Measurements from ENCODE around the gene OAT.
"Not testable (repeated sequence)": the region's sequence is repeated elsewhere in the genome, so short reads cannot be mapped to it uniquely, and the experiment has no call there.

Gene OAT

DNA sequence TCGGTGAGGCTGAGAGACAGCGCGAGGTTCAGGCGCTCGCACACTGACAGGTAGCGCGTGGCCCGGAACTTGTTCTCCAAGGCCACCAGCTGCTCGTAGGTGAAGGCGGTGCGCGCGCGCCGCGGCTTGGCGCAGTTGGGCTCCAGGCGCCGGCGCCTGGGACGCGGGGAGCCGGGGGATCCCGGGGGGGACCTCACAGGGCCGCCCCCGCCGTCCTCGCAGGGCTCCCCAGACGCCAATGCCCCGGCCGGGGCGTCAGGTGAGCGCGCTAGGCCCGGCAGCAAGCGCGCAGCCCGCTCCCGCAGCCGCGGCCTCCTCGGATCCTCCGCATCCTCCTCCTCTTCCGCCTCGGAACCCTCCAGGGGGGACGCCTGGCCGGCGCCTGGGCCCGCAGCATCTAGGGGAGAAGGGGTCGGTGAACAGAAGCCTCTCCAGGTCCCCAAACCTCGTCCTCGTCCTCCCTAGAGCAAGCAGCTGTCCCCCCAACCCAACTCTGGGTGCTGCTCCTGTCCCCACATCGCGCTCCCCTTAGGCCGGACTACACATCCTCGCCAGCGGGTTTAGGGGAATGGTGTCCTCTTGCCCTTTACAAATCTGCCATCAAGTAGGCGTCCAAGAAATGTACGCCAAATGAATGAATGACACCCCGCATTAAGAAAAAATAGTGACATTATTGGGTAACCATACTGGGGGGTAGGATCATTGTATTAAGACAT lies 29.2 kb upstream of the OAT start:
- peak in 1 of 58 donors; percentile 10 for DNase-seq

GRCh38 chr10:124446830-124447750 lies 28.4 kb upstream of the OAT start:
- DNase-seq: peak in 1 of 58 donors; percentile 16

DNA sequence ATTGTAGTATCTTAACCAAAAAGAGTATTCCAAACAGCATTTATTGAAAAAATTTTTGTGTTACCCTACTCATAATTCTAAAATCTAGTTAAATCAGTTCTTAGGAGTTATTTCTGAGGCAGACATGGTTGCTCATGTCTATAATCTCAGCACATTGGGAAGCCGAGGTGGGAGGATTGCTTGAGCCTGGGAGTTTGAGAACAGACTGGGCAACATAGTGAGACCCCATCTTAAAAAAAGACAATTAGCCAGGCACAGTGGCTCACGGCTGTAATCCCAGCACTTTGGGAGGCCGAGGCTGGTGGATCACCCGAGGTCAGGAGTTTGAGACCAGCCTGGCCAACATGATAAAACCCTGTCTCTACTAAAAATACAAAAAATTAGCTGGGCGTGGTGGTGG lies 23.0 kb upstream of the OAT start:
- DNase-seq: not testable (repeated sequence)

DNA sequence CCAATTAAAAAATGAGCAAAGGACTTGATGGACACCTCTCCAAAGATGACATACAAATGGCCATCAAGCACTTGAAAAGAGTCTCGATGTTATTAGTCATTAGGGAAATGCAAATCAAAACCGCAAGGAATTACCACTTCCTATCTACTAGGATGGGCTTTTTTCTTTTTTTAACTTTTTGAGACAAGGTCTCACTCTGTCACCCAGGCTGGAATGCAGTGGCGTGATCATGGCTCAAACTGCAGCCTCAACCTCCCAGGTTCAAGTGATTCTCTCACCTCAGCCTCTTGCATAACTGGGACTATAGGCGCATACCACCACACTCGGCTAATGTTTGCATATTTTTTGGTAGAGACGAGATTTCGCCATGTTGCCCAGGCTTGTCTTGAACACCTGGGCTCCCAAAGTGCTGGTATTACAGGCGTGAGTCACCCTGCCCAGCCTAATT lies 17.5 kb upstream of the OAT start:
- no peak for DNase-seq

GRCh38 chr10:124435683-124436082 lies 17.0 kb upstream of the OAT start:
- DNase-seq: not testable (repeated sequence)

DNA sequence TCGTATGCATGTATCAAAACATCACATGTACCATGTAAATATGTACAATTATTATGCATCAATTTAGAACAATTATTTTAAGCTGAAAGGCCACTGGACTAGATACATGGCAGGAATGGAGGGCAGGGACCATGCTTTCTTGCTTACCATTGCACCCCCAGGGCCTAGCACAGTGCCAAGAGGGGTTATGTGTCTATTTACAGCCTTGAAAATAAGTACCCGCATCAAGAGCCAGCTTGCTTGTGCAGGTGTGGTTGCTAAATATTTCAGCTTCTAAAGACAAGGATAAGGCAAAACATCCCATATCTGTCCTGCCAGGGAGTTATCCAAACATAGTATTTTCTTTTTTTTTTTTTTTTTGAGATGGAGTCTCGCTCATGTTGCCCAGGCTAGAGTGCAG lies 14.7 kb upstream of the OAT start:
- DNase-seq: no peak

GRCh38 chr10:124430077-124430476 lies 11.4 kb upstream of the OAT start:
- no peak for DNase-seq

GRCh38 chr10:124429576-124429975 lies 10.9 kb upstream of the OAT start:
- DNase-seq: no peak

DNA sequence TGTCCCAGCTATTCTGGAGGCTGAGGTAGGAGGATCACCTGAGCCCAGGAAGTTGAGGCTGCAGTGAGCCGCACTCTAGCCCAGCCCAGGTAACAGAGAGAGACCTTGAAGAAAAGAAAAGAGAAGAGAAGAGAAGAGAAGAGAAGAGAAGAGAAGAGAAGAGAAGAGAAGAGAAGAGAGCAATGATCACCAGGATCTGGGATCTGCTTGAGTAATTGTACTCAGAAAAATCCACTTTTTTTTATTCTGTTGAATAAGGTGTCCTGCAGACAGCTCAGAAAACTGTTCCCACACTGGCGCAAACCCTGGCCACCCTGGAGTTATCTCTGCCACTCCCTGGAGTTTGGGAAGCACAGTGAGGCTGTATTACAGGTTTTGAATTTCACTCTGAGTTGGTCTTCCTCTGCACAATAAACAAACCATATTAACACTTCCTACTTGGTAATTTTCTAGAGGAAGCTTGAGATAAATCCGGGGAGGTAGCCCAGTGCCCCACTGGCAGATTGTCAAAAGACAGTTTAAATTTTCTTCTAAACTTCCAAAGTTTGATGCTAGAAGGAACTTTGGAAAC lies 9.6 kb upstream of the OAT start:
- DNase-seq: no peak

- DNase-seq: no peak
Observed at GRCh38 chr10:124425227-124425962, 6.7 kb upstream of the OAT start.

DNA sequence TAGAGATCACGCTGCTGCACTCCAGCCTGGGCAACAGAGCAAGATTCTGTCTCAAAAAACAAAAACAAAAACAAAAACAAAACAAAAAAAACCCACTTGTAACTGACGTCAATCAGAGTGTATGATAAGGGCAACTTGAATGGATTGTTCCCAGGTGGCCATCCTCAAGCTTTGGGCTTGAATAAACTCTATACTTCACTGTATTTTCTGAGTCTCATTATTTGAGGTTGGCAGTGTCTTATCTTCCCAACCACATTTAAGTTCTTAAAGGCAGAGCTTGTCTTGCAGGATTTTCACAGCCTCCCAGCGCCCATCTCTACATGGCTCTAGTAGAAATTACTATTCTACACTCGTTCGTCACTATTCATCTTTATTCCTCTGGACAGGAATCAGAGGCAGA lies 5.1 kb upstream of the OAT start:
- DNase-seq: no peak

GRCh38 chr10:124422742-124423141 lies 4.0 kb upstream of the OAT start:
- no peak for DNase-seq

- DNase-seq: no peak
Observed at GRCh38 chr10:124420254-124420653, 1.5 kb upstream of the OAT start.

DNA sequence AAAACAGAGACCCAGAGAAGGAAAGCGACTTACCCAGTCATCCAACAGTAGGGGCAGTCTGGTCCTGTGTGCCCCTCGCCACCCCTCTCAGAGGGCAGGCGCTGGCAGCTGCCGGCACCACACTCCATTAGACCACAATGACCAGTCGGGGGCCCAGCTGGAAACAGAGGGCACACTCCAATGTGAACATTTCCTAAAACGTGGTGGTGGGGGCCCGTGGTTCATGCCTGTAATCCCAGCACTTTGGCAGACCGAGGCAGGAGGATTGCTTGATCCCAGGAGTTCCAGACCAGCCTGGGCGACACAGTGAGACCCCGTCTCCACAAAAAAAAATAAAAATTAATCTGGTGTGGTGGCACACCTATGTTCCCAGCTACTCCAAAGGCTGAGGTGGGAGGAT lies 912 bp upstream of the OAT start:
- DNase-seq: no peak

DNA sequence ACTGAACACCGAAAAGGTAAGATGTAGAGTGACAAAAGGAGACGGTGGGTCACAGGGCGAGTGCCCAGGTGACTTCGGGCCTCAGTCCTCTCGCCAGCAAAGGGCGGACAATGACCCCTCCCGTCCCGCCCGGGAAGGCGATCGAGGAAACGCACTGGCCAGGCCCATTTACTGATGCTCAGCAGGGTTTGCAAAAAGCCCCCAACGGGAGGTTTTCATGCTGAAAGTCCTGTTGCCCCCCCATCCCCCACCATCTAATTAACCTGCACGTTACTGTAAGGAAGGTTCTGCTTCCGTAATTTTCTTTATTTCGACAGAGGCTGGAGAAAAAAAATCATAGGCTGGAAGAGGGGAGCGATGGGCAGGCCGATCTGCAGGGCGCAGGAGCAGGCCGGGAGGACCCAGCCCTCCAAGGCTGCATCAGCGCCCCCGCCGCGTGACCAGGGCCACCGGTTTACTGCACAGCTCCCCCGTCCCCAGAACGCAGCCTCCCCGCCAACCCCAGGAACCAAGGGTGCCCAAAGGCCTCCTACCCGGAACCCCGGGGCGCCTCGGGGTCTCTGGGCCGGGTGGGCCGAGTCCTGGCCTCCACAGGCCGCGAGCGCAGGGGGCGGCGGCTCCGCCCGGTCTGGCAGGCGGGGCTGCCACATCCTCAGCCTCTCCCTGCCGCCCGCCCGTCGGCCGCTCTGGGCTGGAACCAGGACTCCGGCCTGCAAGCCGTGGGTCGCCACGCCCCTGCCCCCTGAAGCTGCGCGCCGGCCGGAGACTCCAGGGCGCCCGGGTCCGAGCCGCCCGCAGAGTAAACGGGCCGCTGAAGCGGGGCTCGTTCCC lies 613 bp downstream of the OAT start:
- peak in 53 of 58 donors; percentile 16 to 76 (median 58) for DNase-seq

DNA sequence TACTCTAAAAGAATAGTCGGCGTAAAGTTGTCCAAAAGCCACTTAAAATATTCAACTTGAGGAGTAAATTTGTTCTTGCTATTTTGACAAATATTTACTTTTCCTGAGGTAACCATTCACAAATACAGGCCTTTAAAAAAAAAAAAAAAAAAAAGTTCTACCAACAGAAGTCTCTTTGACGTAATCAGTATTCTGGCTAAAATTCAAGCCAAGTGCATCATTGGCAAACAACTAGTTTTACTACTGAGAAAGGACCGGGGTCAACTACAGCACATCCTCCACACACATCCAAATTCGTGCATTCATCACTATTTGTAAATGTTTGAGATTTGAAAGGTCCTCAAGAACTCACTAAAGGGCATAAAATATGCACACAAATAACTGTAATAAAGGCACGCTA lies 2.0 kb downstream of the OAT start:
- peak in 1 of 58 donors; percentile 23 for DNase-seq

DNA sequence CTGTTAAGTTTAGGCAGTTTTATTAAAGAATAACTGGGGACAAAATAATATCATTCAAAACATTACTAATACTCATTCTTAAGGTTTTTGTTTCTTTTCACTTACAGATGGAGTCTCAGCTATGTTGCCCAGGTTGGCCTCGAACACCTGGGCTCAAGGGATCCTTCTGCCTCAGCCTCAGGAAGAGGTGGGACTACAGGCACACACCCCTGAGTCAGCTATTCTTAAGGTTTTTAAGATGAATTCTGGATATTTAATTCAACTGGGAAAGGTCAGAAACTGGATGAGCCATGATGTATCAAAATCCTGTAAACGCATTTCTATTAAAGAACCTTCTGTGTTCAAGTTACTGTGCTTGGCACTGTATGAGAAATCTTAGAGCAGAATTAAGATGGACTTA lies 3.5 kb downstream of the OAT start:
- DNase-seq: no peak

GRCh38 chr10:124414076-124414475 lies 4.6 kb downstream of the OAT start:
- DNase-seq: peak in 3 of 58 donors; percentile 18 to 71 (median 31)

DNA sequence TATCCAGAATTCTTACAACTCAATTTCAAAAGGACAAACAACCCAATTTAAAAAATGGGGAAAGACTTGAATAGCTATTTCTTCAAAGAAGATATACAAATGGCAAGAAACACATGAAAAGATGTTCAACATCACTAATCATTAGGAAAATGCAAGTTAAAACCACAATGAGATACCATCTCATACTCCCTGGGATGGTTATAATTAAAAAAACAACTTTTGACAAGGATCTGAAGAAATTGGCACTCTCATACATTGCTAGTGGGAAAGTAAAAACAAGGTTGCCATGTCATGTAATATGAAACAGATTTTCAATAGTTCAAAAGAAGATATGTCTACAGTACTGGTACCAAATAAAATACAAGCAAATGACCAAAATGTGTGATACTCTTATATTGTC lies 9.0 kb downstream of the OAT start:
- no peak for DNase-seq

GRCh38 chr10:124408357-124408756 lies 10.4 kb downstream of the OAT start:
- no peak for DNase-seq

- no peak for DNase-seq
Observed at GRCh38 chr10:124407456-124407855, 11.3 kb downstream of the OAT start.
